Loucy (cell line): ENCODE data around the gene MRFAP1L1.

Source experiments
- EZH2phosphoT487 ChIP-seq: fragments of 200-600 bp; IDR thresholded peaks from 2 replicates; pipeline ENCODE4 v1.6.1; 2018; ENCODE audit warnings: antibody characterized with exemption, mild to moderate bottlenecking, moderate library complexity, borderline replicate concordance
- TF ChIP-seq, protein P1 (sequence below): fragments of 200-600 bp; sonication (generic); conservative IDR thresholded peaks from 2 replicates; pipeline ENCODE4 v1.5.1; 2014; ENCODE audit warnings: mild to moderate bottlenecking, antibody characterized with exemption, low read length

DNA sequence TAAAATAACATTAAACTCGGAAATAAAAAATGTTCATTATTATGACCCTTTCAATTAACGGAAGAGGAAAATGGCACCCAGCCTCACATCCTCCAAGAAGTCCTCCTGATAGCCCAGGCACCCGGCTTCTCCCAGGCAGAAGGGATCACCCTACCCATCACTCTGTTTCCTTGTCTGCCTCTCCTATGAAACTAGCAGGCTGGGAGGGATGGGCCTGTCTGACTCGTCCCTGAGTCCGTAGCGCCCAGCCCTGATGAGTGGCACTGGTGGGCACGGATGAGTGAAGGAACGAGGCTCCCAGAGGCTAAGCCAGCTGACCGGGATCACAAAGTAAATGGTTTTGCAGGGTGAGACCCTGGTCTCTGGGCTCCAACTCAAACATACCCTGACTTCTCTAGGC lies 44.2 kb upstream of the MRFAP1L1 start:
- TF ChIP-seq EZH2phosphoT487 = no peak
- TF ChIP-seq, protein P1, sequence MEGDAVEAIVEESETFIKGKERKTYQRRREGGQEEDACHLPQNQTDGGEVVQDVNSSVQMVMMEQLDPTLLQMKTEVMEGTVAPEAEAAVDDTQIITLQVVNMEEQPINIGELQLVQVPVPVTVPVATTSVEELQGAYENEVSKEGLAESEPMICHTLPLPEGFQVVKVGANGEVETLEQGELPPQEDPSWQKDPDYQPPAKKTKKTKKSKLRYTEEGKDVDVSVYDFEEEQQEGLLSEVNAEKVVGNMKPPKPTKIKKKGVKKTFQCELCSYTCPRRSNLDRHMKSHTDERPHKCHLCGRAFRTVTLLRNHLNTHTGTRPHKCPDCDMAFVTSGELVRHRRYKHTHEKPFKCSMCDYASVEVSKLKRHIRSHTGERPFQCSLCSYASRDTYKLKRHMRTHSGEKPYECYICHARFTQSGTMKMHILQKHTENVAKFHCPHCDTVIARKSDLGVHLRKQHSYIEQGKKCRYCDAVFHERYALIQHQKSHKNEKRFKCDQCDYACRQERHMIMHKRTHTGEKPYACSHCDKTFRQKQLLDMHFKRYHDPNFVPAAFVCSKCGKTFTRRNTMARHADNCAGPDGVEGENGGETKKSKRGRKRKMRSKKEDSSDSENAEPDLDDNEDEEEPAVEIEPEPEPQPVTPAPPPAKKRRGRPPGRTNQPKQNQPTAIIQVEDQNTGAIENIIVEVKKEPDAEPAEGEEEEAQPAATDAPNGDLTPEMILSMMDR = no peak
